ENCODE results near the gene WSCD1. TPM values are rescaled to one million over a fixed set of nuclear protein-coding genes. Genes with fewer than 3 reads are reported as not detected.

The WSCD1 gene
- total and polyA plus RNA-seq, 2 donors (not counting 1 experiment from before 2014, with no cell fraction given), result not detected

DNA sequence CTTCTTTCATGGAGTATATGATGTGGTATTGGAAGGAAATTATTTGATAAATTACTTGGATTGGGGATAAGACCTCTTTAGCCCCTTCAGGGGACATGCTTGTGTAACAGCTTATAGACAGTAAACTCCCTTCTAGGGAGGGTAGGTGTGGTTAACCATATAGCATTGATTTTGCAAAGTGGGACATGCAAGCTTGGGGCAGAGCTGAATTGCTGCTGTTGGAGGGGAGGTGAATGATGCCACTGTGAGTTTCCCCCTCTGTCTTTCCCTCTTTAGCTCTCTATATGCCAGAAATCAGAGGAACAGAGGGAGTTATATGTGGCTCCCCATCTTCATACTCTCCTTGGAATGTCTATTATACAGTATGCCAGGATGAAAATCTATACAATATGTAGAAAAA is 54.7 kb downstream of the WSCD1 start:
- intact Hi-C loops (cut with micrococcal nuclease), result no loop called here
- Histone ChIP-seq H3K9ac (ENCODE audit: low read length) (no peak overlapping the region), H3K9me3 (ENCODE audit: control extremely low read depth in 1 of 3, control insufficient read depth in 2 of 3, insufficient read depth in 1 of 3, low read length in 2 of 3) (peaks cover 0 to 21% (median 9%) of the 10 kb centered on the region in 3 donors), H2AFZ (ENCODE audit: insufficient read depth, low read depth, low read length, poor library complexity, severe bottlenecking) (no peak overlapping the region), H3K79me2 (ENCODE audit: control insufficient read depth, insufficient read depth, low read length) (no peaks in the 10 kb centered on the region), H4K20me1 (ENCODE audit: control insufficient read depth, insufficient read depth, low read length, poor library complexity, severe bottlenecking) (no peaks in the 10 kb centered on the region), H3K36me3 (replicated peaks in 1 of 2; ENCODE audit: control extremely low read depth in 1 of 2, control insufficient read depth in 1 of 2, extremely low read depth in 1 of 2, insufficient read depth in 2 of 2, low read length in 1 of 2) (no peaks in the 10 kb centered on the region), H3K4me3 (ENCODE audit: control extremely low read depth in 1 of 5, extremely low read depth in 1 of 5, insufficient read depth in 1 of 5, low read depth in 2 of 5, low read length in 4 of 5) (no peak overlapping the region), H3K4me2 (replicated peaks; ENCODE audit: low read depth, low read length, poor library complexity, severe bottlenecking) (no peak overlapping the region), H3K27me3 (replicated peaks in 1 of 4; ENCODE audit: control extremely low read depth in 1 of 4, control insufficient read depth in 3 of 4, insufficient read depth in 4 of 4, low read length in 3 of 4) (no peaks in the 10 kb centered on the region), H3K4me1 (ENCODE audit: control insufficient read depth in 2 of 2, insufficient read depth in 2 of 2, low read length in 2 of 2) (no peaks in the 10 kb centered on the region), H3K27ac (ENCODE audit: low read length in 2 of 2) (no peak overlapping the region)
- DNase-seq, result no peak
- ChIA-PET POLR2A (no interaction called here), CTCF (no interaction called here)
- Mint-ChIP-seq H3K4me3 (no peak overlapping the region), H3K4me1 (no peaks in the 10 kb centered on the region), H3K27ac (no peak overlapping the region), H3K27me3 (no peaks in the 10 kb centered on the region), H3K9me3 (ENCODE audit: insufficient read depth) (peaks cover 7% of the 10 kb centered on the region)
- no peak for ATAC-seq (ENCODE audit: low read depth)
- TF ChIP-seq, protein P1, sequence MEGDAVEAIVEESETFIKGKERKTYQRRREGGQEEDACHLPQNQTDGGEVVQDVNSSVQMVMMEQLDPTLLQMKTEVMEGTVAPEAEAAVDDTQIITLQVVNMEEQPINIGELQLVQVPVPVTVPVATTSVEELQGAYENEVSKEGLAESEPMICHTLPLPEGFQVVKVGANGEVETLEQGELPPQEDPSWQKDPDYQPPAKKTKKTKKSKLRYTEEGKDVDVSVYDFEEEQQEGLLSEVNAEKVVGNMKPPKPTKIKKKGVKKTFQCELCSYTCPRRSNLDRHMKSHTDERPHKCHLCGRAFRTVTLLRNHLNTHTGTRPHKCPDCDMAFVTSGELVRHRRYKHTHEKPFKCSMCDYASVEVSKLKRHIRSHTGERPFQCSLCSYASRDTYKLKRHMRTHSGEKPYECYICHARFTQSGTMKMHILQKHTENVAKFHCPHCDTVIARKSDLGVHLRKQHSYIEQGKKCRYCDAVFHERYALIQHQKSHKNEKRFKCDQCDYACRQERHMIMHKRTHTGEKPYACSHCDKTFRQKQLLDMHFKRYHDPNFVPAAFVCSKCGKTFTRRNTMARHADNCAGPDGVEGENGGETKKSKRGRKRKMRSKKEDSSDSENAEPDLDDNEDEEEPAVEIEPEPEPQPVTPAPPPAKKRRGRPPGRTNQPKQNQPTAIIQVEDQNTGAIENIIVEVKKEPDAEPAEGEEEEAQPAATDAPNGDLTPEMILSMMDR (IDR thresholded peaks at IDR 0.05), result no peak
- TF ChIP-seq EZH2 (IDR thresholded peaks at IDR 0.05; ENCODE audit: borderline replicate concordance, insufficient read depth, low read depth, low read length, poor library complexity, severe bottlenecking), result no peak

DNA sequence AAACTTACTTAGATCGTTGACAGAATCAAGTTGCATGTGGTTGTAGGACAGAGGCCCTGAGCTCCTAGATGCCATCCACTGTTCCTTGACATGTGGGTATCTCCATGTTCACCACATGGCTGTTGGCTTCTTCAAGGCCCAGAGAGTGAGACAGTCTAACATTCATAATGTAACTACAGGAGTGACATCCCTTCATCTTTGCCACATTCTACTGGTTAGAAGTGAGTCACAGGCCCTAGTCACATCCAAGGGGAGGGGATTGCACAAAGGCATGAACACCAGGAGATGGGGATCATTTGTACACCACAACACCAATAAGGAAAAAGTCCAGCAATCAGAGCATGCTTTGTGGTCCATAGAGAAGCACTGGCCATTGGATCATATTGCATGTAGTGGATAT is 56.6 kb downstream of the WSCD1 start:
- intact Hi-C loops (cut with micrococcal nuclease), result no loop called here
- DNase-seq, result no peak
- Histone ChIP-seq H3K9ac (ENCODE audit: low read length) (no peak overlapping the region), H3K4me2 (replicated peaks; ENCODE audit: low read depth, low read length, poor library complexity, severe bottlenecking) (no peak overlapping the region), H3K4me3 (ENCODE audit: control extremely low read depth in 1 of 5, extremely low read depth in 1 of 5, insufficient read depth in 1 of 5, low read depth in 2 of 5, low read length in 4 of 5) (no peak overlapping the region), H3K27me3 (replicated peaks in 1 of 4; ENCODE audit: control extremely low read depth in 1 of 4, control insufficient read depth in 3 of 4, insufficient read depth in 4 of 4, low read length in 3 of 4) (no peaks in the 10 kb centered on the region), H3K36me3 (replicated peaks in 1 of 2; ENCODE audit: control extremely low read depth in 1 of 2, control insufficient read depth in 1 of 2, extremely low read depth in 1 of 2, insufficient read depth in 2 of 2, low read length in 1 of 2) (no peaks in the 10 kb centered on the region), H3K27ac (ENCODE audit: low read length in 2 of 2) (no peak overlapping the region), H3K4me1 (ENCODE audit: control insufficient read depth in 2 of 2, insufficient read depth in 2 of 2, low read length in 2 of 2) (no peaks in the 10 kb centered on the region), H3K79me2 (ENCODE audit: control insufficient read depth, insufficient read depth, low read length) (no peaks in the 10 kb centered on the region), H4K20me1 (ENCODE audit: control insufficient read depth, insufficient read depth, low read length, poor library complexity, severe bottlenecking) (no peaks in the 10 kb centered on the region), H2AFZ (ENCODE audit: insufficient read depth, low read depth, low read length, poor library complexity, severe bottlenecking) (no peak overlapping the region), H3K9me3 (ENCODE audit: control extremely low read depth in 1 of 3, control insufficient read depth in 2 of 3, insufficient read depth in 1 of 3, low read length in 2 of 3) (peaks cover 0 to 9% (median 6%) of the 10 kb centered on the region in 3 donors)
- Mint-ChIP-seq H3K9me3 (ENCODE audit: insufficient read depth) (peaks cover 7% of the 10 kb centered on the region), H3K27me3 (no peaks in the 10 kb centered on the region), H3K4me3 (no peak overlapping the region), H3K4me1 (no peaks in the 10 kb centered on the region), H3K27ac (no peak overlapping the region)
- ChIA-PET CTCF (no interaction called here), POLR2A (no interaction called here)
- WGBS (ENCODE audit: insufficient coverage), result no CpG with 5 or more reads among the region's 1 CpG
- no peak for ATAC-seq (ENCODE audit: low read depth)
- no peak for TF ChIP-seq EZH2 (IDR thresholded peaks at IDR 0.05; ENCODE audit: borderline replicate concordance, insufficient read depth, low read depth, low read length, poor library complexity, severe bottlenecking)
- TF ChIP-seq, protein P1 (IDR thresholded peaks at IDR 0.05), result no peak
